Chondrocyte (in vitro differentiated cells): ENCODE measurements around the gene CDIPT. TPM values are rescaled to one million over a fixed set of nuclear protein-coding genes. Genes with fewer than 3 reads are reported as not detected.

Experiments
- DNase-seq: peaks from one replicate; pipeline ENCODE4 v3.0.0; 2021; ENCODE audit warnings: mixed read lengths, low spot score
- H3K27ac Mint-ChIP-seq: one replicate; pipeline ENCODE4 v1.8.0; 2021; ENCODE audit warnings: mild to moderate bottlenecking, moderate library complexity, mixed read lengths; ENCODE audit not compliant: unreplicated experiment
- H3K27me3 Mint-ChIP-seq: 2 replicates; pipeline ENCODE4 v1.8.0; 2021; ENCODE audit warnings: low read depth, mixed read lengths
- H3K36me3 Mint-ChIP-seq: 2 replicates; pipeline ENCODE4 v1.8.0; 2021; ENCODE audit warnings: low read depth, mixed read lengths
- H3K4me1 Mint-ChIP-seq: 2 replicates; pipeline ENCODE4 v1.8.0; 2021; ENCODE audit warnings: low read depth, mild to moderate bottlenecking, mixed read lengths
- H3K4me3 Mint-ChIP-seq: one replicate; pipeline ENCODE4 v1.8.0; 2021; ENCODE audit warnings: mild to moderate bottlenecking, moderate library complexity, mixed read lengths; ENCODE audit not compliant: unreplicated experiment
- H3K9me3 Mint-ChIP-seq: 2 replicates; pipeline ENCODE4 v1.8.0; 2021; ENCODE audit warnings: low read depth, mixed read lengths
- CTCF ChIP-seq: fragments of 200-600 bp; sonication (generic); IDR thresholded peaks from 2 replicates; pipeline ENCODE4 v1.5.0; 2021; ENCODE audit warnings: antibody characterized with exemption, mild to moderate bottlenecking, moderate library complexity
- total RNA-seq: library from RNA; stranded (reverse); gene quantifications from 3 replicates; pipeline ENCODE4 v1.2.1, GENCODE V29; 2021

CDIPT gene
- total RNA-seq, 1 donor from 2014 or later: 79.7 TPM

- Mint-ChIP-seq H3K4me3 (peak within 1 kb of the TSS; percentile 92), H3K27ac (peak within 1 kb of the TSS; percentile 93), H3K36me3 (peaks cover 11% of the 10 kb centered on the region), H3K27me3 (no peaks in the 10 kb centered on the region), H3K4me1 (peaks cover 74% of the 10 kb centered on the region), H3K9me3 (no peaks in the 10 kb centered on the region)
- no peak for TF ChIP-seq CTCF
- DNase-seq: no peak
These were observed 42.7 kb downstream of the CDIPT start, which contains the start of gene MVP for GRCh38 chr16:29820271-29820701. MVP (plus strand) TSS chr16:29820462; CDS start chr16:29830550, 10,088 bp downstream.

DNA sequence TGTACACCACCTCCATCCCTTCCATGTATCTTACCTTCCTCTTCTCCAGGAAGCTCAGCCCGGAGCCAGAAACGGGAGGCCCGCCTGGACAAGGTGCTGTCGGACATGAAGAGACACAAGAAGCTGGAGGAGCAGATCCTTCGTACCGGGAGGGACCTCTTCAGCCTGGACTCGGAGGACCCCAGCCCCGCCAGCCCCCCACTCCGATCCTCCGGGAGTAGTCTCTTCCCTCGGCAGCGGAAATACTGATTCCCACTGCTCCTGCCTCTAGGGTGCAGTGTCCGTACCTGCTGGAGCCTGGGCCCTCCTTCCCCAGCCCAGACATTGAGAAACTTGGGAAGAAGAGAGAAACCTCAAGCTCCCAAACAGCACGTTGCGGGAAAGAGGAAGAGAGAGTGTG is 43.5 kb downstream of the CDIPT start:
- peak overlapping the region; percentile 93 for H3K27ac Mint-ChIP-seq
- H3K4me1 Mint-ChIP-seq: peaks cover 74% of the 10 kb centered on the region
- H3K36me3 Mint-ChIP-seq: peaks cover 11% of the 10 kb centered on the region
- no peak for DNase-seq
- no peaks in the 10 kb centered on the region for H3K27me3 Mint-ChIP-seq
- peak overlapping the region; percentile 92 for H3K4me3 Mint-ChIP-seq
- no peaks in the 10 kb centered on the region for H3K9me3 Mint-ChIP-seq
- peak; percentile 20 for TF ChIP-seq CTCF

DNA sequence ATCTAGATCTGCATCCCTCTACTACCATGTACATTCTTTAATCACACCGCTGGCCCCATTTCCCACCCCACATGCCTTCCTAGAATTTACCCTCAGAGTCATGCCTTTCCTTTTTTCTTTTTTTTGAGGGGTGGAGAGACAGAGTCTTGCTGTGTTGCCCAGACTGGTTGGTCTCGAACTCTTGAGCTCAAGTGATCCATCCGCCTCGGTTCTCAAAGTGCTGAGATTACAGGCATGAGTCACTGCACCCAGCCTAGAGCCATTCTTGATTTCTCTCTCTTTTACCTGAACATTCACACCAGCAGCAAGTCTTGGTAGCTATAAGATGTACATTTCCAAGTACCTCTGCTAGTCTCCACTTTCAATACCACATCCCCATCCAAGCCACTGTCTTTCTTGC is 44.9 kb downstream of the CDIPT start:
- DNase-seq: no peak
- H3K4me3 Mint-ChIP-seq: peak overlapping the region; percentile 51
- H3K4me1 Mint-ChIP-seq: peaks cover 74% of the 10 kb centered on the region
- H3K27ac Mint-ChIP-seq: peak overlapping the region; percentile 73
- peaks cover 11% of the 10 kb centered on the region for H3K36me3 Mint-ChIP-seq
- H3K27me3 Mint-ChIP-seq: no peaks in the 10 kb centered on the region
- TF ChIP-seq CTCF: no peak
- H3K9me3 Mint-ChIP-seq: no peaks in the 10 kb centered on the region

GRCh38 chr16:29816694-29817441 is 46.2 kb downstream of the CDIPT start:
- H3K27me3 Mint-ChIP-seq: no peaks in the 10 kb centered on the region
- DNase-seq: no peak
- TF ChIP-seq CTCF: no peak
- no peaks in the 10 kb centered on the region for H3K9me3 Mint-ChIP-seq
- peaks cover 72% of the 10 kb centered on the region for H3K4me1 Mint-ChIP-seq
- H3K27ac Mint-ChIP-seq: peak overlapping the region; percentile 95
- H3K36me3 Mint-ChIP-seq: peaks cover 11% of the 10 kb centered on the region
- H3K4me3 Mint-ChIP-seq: peak overlapping the region; percentile 88

- Mint-ChIP-seq H3K27me3 (no peaks in the 10 kb centered on the region), H3K9me3 (no peaks in the 10 kb centered on the region), H3K36me3 (peaks cover 11% of the 10 kb centered on the region), H3K27ac (peak within 1 kb of the TSS; percentile 95), H3K4me1 (peaks cover 69% of the 10 kb centered on the region), H3K4me3 (peak within 1 kb of the TSS; percentile 88)
- TF ChIP-seq CTCF: peak; percentile 99
- no peak for DNase-seq
These were observed 47.0 kb downstream of the CDIPT start, which contains the start of gene PAGR1 for GRCh38 chr16:29815793-29816693. PAGR1 (plus strand) TSS chr16:29816152; CDS start chr16:29816526, 374 bp downstream.
